Tibial artery (tissue), 4 donors: Measurements from ENCODE around the gene ASB2.
A peak's percentile ranks its signal among the peaks of the same experiment; 100 is the strongest.

Experiments used
- DNase-seq, 2 donors: peaks; one replicate each; pipeline ENCODE4 v3.0.0-alpha.2; 2019
- H3K27ac ChIP-seq, 2 donors: fragments of 200-600 bp; sonication (generic) in 1 of 2; 1 replicate in 1 of 2; 2 replicates in 1 of 2; pipeline ENCODE4 v1.5.1; 2018 to 2019; ENCODE audit warnings: mild to moderate bottlenecking in 1 of 2
- H3K27me3 ChIP-seq, 2 donors: fragments of 200-600 bp; sonication (generic) in 1 of 2; one replicate each; pipeline versions ENCODE4 v1.5.1 to v1.6.0; 2016 to 2019
- H3K36me3 ChIP-seq, 3 donors: fragments of 200-600 bp; sonication (generic) in 2 of 3; one replicate each; pipeline ENCODE4 v1.5.1; 2016 to 2019; ENCODE audit warnings: mild to moderate bottlenecking in 2 of 3
- H3K4me1 ChIP-seq, 4 donors: fragments of 200-600 bp; sonication (generic) in 2 of 4; 1 replicate in 3 of 4; 2 replicates in 1 of 4; pipeline ENCODE4 v1.5.1; 2016 to 2019
- H3K4me3 ChIP-seq, 2 donors: fragments of 200-600 bp; sonication (generic) in 1 of 2; 1 replicate in 1 of 2; 2 replicates in 1 of 2; pipeline ENCODE4 v1.5.1; 2018 to 2019; ENCODE audit warnings: mild to moderate bottlenecking in 2 of 2
- H3K9me3 ChIP-seq, 3 donors: fragments of 200-600 bp; sonication (generic) in 1 of 3; one replicate each; pipeline ENCODE4 v1.5.1; 2016 to 2019
- intact Hi-C: fragments of 100-400 bp; cut with DNase I; formaldehyde crosslinking; loops from one replicate; pipeline ENCODE4 v1.15.0; 2023; ENCODE audit warnings: low total_unique reads
- TF ChIP-seq, protein P1 (sequence below), 2 experiments: fragments of 200-600 bp in 1 of 2; fragments of 450-650 bp in 1 of 2; IDR thresholded peaks; one replicate each; pipeline ENCODE4 v1.5.1; 2017 to 2019; ENCODE audit warnings: antibody characterized with exemption in 2 of 2, mild to moderate bottlenecking in 1 of 2, moderate library complexity in 1 of 2

The ASB2 gene

DNA sequence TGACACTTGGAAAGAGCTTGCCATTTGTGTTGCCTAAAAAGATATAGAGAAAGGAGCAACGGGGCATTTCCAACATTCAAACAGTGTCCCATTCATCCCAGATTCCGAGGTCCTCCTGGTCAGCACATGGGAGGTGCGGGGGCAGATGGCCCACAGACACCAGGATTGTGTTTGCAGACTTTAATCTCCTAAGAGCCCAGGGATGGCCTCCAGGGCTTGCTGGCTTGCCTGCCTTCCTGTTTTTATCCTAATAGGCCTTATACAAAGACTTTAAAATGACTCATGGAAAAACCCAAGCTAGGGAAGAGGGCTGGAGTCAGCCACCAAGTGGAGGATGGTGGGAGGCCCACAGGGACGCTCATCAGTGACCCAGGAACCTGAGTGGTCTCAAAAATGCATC, 70.7 kb downstream of the ASB2 start:
- peak in 1 of 2 donors; percentile 33 for DNase-seq
- TF ChIP-seq, protein P1, sequence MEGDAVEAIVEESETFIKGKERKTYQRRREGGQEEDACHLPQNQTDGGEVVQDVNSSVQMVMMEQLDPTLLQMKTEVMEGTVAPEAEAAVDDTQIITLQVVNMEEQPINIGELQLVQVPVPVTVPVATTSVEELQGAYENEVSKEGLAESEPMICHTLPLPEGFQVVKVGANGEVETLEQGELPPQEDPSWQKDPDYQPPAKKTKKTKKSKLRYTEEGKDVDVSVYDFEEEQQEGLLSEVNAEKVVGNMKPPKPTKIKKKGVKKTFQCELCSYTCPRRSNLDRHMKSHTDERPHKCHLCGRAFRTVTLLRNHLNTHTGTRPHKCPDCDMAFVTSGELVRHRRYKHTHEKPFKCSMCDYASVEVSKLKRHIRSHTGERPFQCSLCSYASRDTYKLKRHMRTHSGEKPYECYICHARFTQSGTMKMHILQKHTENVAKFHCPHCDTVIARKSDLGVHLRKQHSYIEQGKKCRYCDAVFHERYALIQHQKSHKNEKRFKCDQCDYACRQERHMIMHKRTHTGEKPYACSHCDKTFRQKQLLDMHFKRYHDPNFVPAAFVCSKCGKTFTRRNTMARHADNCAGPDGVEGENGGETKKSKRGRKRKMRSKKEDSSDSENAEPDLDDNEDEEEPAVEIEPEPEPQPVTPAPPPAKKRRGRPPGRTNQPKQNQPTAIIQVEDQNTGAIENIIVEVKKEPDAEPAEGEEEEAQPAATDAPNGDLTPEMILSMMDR (IDR thresholded peaks at IDR 0.05): no peak
- Histone ChIP-seq H3K27me3 (peaks cover 0 to 20% of the 10 kb centered on the region in 2 donors), H3K4me1 (no peaks in the 10 kb centered on the region), H3K36me3 (no peaks in the 10 kb centered on the region), H3K4me3 (no peak overlapping the region), H3K27ac (no peak overlapping the region), H3K9me3 (no peaks in the 10 kb centered on the region)
- intact Hi-C loops: loop anchor here (5.0 kb wide), 1 partner anchor 248 kb away; no protein-coding TSS in a partner anchor

- Histone ChIP-seq H3K27me3 (peaks cover 0 to 20% of the 10 kb centered on the region in 2 donors), H3K4me3 (no peak overlapping the region), H3K36me3 (no peaks in the 10 kb centered on the region), H3K4me1 (no peaks in the 10 kb centered on the region), H3K9me3 (no peaks in the 10 kb centered on the region), H3K27ac (no peak overlapping the region)
- intact Hi-C loops: no loop called here
- peak in 1 of 2 donors; percentile 51 for DNase-seq
- TF ChIP-seq, protein P1 (IDR thresholded peaks at IDR 0.05): peak; percentile 21 to 37
Observed at GRCh38 chr14:93903342-93904184, 72.8 kb downstream of the ASB2 start.

DNA sequence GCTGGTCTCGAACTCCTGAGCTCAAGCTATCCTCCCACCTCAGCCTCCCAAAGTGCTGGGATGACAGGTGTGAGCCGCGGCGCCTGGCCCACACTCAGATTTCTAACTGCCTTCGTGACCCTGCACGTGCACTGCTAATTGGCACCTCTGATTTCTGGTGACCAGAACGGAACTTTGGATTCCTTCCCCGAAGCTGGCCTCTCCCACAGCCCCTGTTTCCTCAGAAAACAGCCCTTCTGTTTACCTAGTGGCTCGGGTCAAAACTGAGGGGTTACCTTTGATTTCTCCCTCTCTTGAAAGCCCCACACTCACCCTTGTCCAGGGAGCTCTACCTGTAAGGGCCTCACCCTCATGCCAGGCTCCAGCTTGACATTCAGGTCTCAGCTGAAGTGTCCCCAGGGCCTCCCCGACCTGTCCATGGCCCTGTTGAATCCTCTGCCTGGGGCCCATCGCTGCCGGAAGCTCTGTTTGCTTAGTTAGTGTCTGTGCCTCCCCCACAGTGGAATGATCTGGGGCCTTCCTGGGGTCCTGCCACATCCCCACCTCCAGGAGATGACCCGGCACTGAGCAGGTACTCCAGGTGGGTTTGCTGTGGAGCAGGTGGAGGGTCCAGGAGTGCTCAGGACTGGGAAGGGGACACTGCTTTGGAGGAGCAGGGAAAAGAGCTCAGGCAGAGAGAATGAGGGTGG, 73.6 kb downstream of the ASB2 start:
- Histone ChIP-seq H3K36me3 (no peaks in the 10 kb centered on the region), H3K9me3 (no peaks in the 10 kb centered on the region), H3K27ac (no peak overlapping the region), H3K4me3 (no peak overlapping the region), H3K4me1 (no peaks in the 10 kb centered on the region), H3K27me3 (peaks cover 0 to 18% of the 10 kb centered on the region in 2 donors)
- intact Hi-C loops: no loop called here
- peak in 1 of 2 donors; percentile 48 for DNase-seq
- TF ChIP-seq, protein P1 (IDR thresholded peaks at IDR 0.05): no peak

DNA sequence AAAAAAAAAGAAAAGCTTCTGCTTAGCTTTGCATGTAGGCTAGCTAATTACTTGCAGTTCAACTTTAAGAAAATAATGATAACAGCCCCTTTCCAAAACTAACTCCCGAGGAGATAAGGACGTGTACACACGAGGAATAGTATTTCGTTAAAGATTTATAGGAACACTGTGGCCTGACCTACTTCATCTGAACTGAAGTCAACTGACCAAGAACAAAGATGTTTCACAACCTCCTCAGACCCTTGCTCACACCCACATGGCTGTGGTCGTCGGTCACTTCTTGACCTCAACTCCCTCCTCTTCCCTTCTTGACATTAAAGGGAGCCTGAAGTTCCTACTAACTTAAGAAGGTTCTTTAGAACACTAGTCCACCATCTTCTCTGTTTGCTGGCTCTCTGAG, 74.6 kb downstream of the ASB2 start:
- DNase-seq: peak in 1 of 2 donors; percentile 6
- no peaks in the 10 kb centered on the region for H3K4me1 ChIP-seq
- TF ChIP-seq, protein P1 (IDR thresholded peaks at IDR 0.05): no peak
- no peaks in the 10 kb centered on the region for H3K36me3 ChIP-seq
- peaks cover 0 to 18% of the 10 kb centered on the region in 2 donors for H3K27me3 ChIP-seq
- H3K9me3 ChIP-seq: no peaks in the 10 kb centered on the region
- H3K4me3 ChIP-seq: no peak overlapping the region
- intact Hi-C loops: no loop called here
- no peak overlapping the region for H3K27ac ChIP-seq

GRCh38 chr14:93898731-93899130, 77.6 kb downstream of the ASB2 start:
- no peak overlapping the region for H3K27ac ChIP-seq
- peak in 1 of 2 donors; percentile 41 for DNase-seq
- peaks cover 0 to 5% (median 4%) of the 10 kb centered on the region in 4 donors for H3K4me1 ChIP-seq
- no peaks in the 10 kb centered on the region for H3K9me3 ChIP-seq
- intact Hi-C loops: no loop called here
- TF ChIP-seq, protein P1 (IDR thresholded peaks at IDR 0.05): no peak
- no peaks in the 10 kb centered on the region for H3K36me3 ChIP-seq
- H3K4me3 ChIP-seq: no peak overlapping the region
- H3K27me3 ChIP-seq: peaks cover 0 to 15% of the 10 kb centered on the region in 2 donors
